Caco-2 (cell line): Measurements from ENCODE around the gene SLC22A6. TPM values are rescaled to one million over a fixed set of nuclear protein-coding genes. Genes with fewer than 3 reads are reported as not detected.

Experiments used
- BruUV-seq: library from RNA; stranded (reverse); fragments of 400-500 nt; replicated peaks from 2 replicates; lab custom pipeline; 2021; lab: Mats Ljungman, UMichigan
- CTCF ChIA-PET: fragments of 300-600 bp; sonication (Branson Sonifier 250); formaldehyde crosslinking; loops from one replicate; lab custom pipeline; 2022; ENCODE audit warnings: antibody characterized with exemption; lab: Charles Lee
- POLR2A ChIA-PET: fragments of 300-600 bp; sonication (Branson Sonifier 250); formaldehyde crosslinking; loops from one replicate; lab custom pipeline; 2022; ENCODE audit warnings: antibody characterized with exemption; lab: Charles Lee
- DNase-seq, 2 experiments: peaks; one replicate each; pipeline versions ENCODE4 v3.0.0 to v3.0.0-alpha.2; 2020 to 2022
- H3K27me3 ChIP-seq: replicated peaks from 2 replicates; pipeline ENCODE4 v1.6.0; 2011; ENCODE audit warnings: low read length; ENCODE audit not compliant: control insufficient read depth, insufficient read depth
- H3K36me3 ChIP-seq: 2 replicates; pipeline ENCODE4 v1.5.1; 2011; ENCODE audit warnings: low read length; ENCODE audit not compliant: control insufficient read depth, insufficient read depth
- H3K4me1 ChIP-seq: fragments of 250-450 bp; sonication (Bioruptor Pico); 2 replicates; pipeline ENCODE4 v1.5.1; 2020; ENCODE audit warnings: mild to moderate bottlenecking
- H3K4me3 ChIP-seq: 2 replicates; pipeline ENCODE4 v1.5.1; 2011; ENCODE audit warnings: low read depth, mild to moderate bottlenecking, control low read depth, low read length
- H3K9me3 ChIP-seq: fragments of 250-450 bp; sonication (Bioruptor Pico); 2 replicates; pipeline ENCODE4 v1.5.1; 2020; ENCODE audit warnings: mild to moderate bottlenecking, moderate library complexity
- H3K27ac Mint-ChIP-seq: one replicate; pipeline ENCODE4 v1.8.0; 2022; ENCODE audit warnings: mixed read lengths; ENCODE audit not compliant: unreplicated experiment
- H3K27me3 Mint-ChIP-seq: one replicate; pipeline ENCODE4 v1.8.0; 2022; ENCODE audit warnings: mixed read lengths; ENCODE audit not compliant: insufficient read depth, unreplicated experiment
- H3K36me3 Mint-ChIP-seq: one replicate; pipeline ENCODE4 v1.8.0; 2022; ENCODE audit warnings: mild to moderate bottlenecking, mixed read lengths; ENCODE audit not compliant: insufficient read depth, unreplicated experiment
- H3K4me1 Mint-ChIP-seq: one replicate; pipeline ENCODE4 v1.8.0; 2022; ENCODE audit warnings: low read depth, mixed read lengths; ENCODE audit not compliant: unreplicated experiment
- H3K4me3 Mint-ChIP-seq: one replicate; pipeline ENCODE4 v1.8.0; 2022; ENCODE audit warnings: mild to moderate bottlenecking, moderate library complexity, mixed read lengths; ENCODE audit not compliant: unreplicated experiment
- H3K9me3 Mint-ChIP-seq: one replicate; pipeline ENCODE4 v1.8.0; 2022; ENCODE audit warnings: mixed read lengths; ENCODE audit not compliant: unreplicated experiment
- CTCF ChIP-seq, 2 experiments: fragments of 200-600 bp in 1 of 2; IDR thresholded peaks; 1 replicate in 1 of 2; 2 replicates in 1 of 2; pipeline versions ENCODE4 v1.5.1 to v1.8.0; 2011 to 2022; ENCODE audit warnings: antibody characterized with exemption in 1 of 2, control low read depth in 1 of 2, inconsistent platforms in 1 of 2, low read depth in 1 of 2, low read length in 1 of 2, mild to moderate bottlenecking in 1 of 2, moderate library complexity in 1 of 2; ENCODE audit not compliant: insufficient read depth in 1 of 2, severe bottlenecking in 1 of 2, unreplicated experiment in 1 of 2
- intact Hi-C: fragments of 100-400 bp; cut with micrococcal nuclease; formaldehyde crosslinking; loops from one replicate; pipeline ENCODE4 v1.10.0; 2022; ENCODE audit not compliant: unreplicated experiment
- total RNA-seq: library from RNA; stranded (reverse); gene quantifications from 2 replicates; pipeline ENCODE4 v1.2.3, GENCODE V29; 2022

Gene SLC22A6
- total RNA-seq, 1 experiment from 2014 or later = not detected

GRCh38 chr11:62931499-62932278 lies 53.1 kb downstream of the SLC22A6 start:
- TF ChIP-seq CTCF (IDR thresholded peaks at IDR 0.05; ENCODE audit: insufficient read depth in 1 of 2, low read depth in 1 of 2, low read length in 1 of 2, severe bottlenecking in 1 of 2, unreplicated experiment in 1 of 2) = no peak
- no peaks in the 10 kb centered on the region for H3K36me3 ChIP-seq
- intact Hi-C loops = no loop called here
- Mint-ChIP-seq H3K27ac (peak overlapping the region; percentile 14), H3K9me3 (no peaks in the 10 kb centered on the region), H3K4me1 (peaks cover 18% of the 10 kb centered on the region), H3K27me3 (no peaks in the 10 kb centered on the region), H3K4me3 (no peak overlapping the region), H3K36me3 (no peaks in the 10 kb centered on the region)
- H3K9me3 ChIP-seq = no peaks in the 10 kb centered on the region
- no peak for DNase-seq
- peaks cover 34% of the 10 kb centered on the region for H3K4me1 ChIP-seq
- no TSS peak for BruUV-seq
- H3K4me3 ChIP-seq = no peak overlapping the region
- POLR2A ChIA-PET = no interaction called here
- CTCF ChIA-PET = interaction anchor here (0.8 to 1.1 kb wide), 2 partner anchors 22 to 43 kb away, joined by 3 read pairs; no protein-coding TSS in a partner anchor
- no peaks in the 10 kb centered on the region for H3K27me3 ChIP-seq

DNA sequence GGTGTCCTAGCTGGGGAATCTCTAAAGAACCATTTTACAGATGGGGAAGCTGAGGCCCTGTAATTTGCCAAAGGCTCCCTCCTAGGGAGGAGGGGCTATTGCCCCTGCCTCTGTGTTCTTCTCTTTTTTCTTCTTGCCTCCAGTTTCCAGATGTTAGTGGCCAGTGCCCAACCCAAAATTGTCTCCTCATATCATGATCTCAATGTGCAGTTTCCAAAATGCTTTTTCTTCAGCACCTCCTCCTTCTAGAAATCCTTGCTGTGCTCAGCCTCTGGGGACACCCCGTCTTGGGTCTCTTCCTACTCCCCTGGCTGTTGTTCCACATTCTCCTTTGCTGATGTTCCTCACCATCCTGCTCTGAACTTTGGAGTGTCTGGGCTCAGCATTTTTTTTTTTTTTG lies 54.1 kb downstream of the SLC22A6 start:
- Histone ChIP-seq H3K27me3 (no peaks in the 10 kb centered on the region), H3K36me3 (no peaks in the 10 kb centered on the region), H3K4me3 (no peak overlapping the region), H3K4me1 (peaks cover 34% of the 10 kb centered on the region), H3K9me3 (no peaks in the 10 kb centered on the region)
- Mint-ChIP-seq H3K27ac (no peak overlapping the region), H3K9me3 (no peaks in the 10 kb centered on the region), H3K27me3 (no peaks in the 10 kb centered on the region), H3K36me3 (no peaks in the 10 kb centered on the region), H3K4me3 (no peak overlapping the region), H3K4me1 (peaks cover 18% of the 10 kb centered on the region)
- CTCF ChIA-PET = interaction anchor here (0.8 to 1.1 kb wide), 2 partner anchors 21 to 44 kb away, joined by 3 read pairs; no protein-coding TSS in a partner anchor
- POLR2A ChIA-PET = no interaction called here
- intact Hi-C loops = no loop called here
- BruUV-seq = no TSS peak
- no peak for DNase-seq
- TF ChIP-seq CTCF (IDR thresholded peaks at IDR 0.05; ENCODE audit: insufficient read depth in 1 of 2, low read depth in 1 of 2, low read length in 1 of 2, severe bottlenecking in 1 of 2, unreplicated experiment in 1 of 2) = no peak

- intact Hi-C loops = no loop called here
- Histone ChIP-seq H3K36me3 (no peaks in the 10 kb centered on the region), H3K27me3 (no peaks in the 10 kb centered on the region), H3K4me3 (no peak overlapping the region), H3K9me3 (no peaks in the 10 kb centered on the region), H3K4me1 (peaks cover 34% of the 10 kb centered on the region)
- ChIA-PET CTCF (no interaction called here), POLR2A (no interaction called here)
- no peak for DNase-seq
- no peaks in the 10 kb centered on the region for H3K36me3 Mint-ChIP-seq
- peaks cover 18% of the 10 kb centered on the region for H3K4me1 Mint-ChIP-seq
- BruUV-seq = no TSS peak
- H3K27me3 Mint-ChIP-seq = no peaks in the 10 kb centered on the region
- H3K9me3 Mint-ChIP-seq = no peaks in the 10 kb centered on the region
- H3K27ac Mint-ChIP-seq = no peak overlapping the region
- TF ChIP-seq CTCF (IDR thresholded peaks at IDR 0.05; ENCODE audit: insufficient read depth in 1 of 2, low read depth in 1 of 2, low read length in 1 of 2, severe bottlenecking in 1 of 2, unreplicated experiment in 1 of 2) = no peak
- H3K4me3 Mint-ChIP-seq = no peak overlapping the region
Observed at GRCh38 chr11:62930157-62930556, 54.6 kb downstream of the SLC22A6 start.
